GM12892 (cell line): ENCODE data around the gene COCH.

ENCODE experiments used
- POLR2A ChIP-seq: IDR thresholded peaks from 2 replicates; pipeline ENCODE4 v1.6.1; 2011; ENCODE audit warnings: low read depth, low read length, control low read depth
- POLR2AphosphoS5 ChIP-seq: IDR thresholded peaks from 2 replicates; pipeline ENCODE4 v1.6.1; 2011; ENCODE audit warnings: low read depth, low read length, control low read depth
- TAF1 ChIP-seq: IDR thresholded peaks from 2 replicates; pipeline ENCODE4 v1.6.1; 2011; ENCODE audit warnings: low read depth, mild to moderate bottlenecking, control low read depth, low read length, borderline replicate concordance

- TF ChIP-seq POLR2AphosphoS5 (no peak), POLR2A (no peak), TAF1 (no peak)
Measured at GRCh38 chr14:30882431-30882830, 8.1 kb downstream of the COCH start.
